GM19035 (cell line): ENCODE data around the gene CSTA.
A peak's percentile ranks its signal among the peaks of the same experiment; 100 is the strongest.
"Not testable (repeated sequence)": the region's sequence is repeated elsewhere in the genome, so short reads cannot be mapped to it uniquely, and the experiment has no call there.

Source experiments
- ATAC-seq: cut with Tn5 transposase; IDR thresholded peaks from one replicate; pipeline ENCODE4 v1.9.1; 2021; ENCODE audit not compliant: unreplicated experiment

The CSTA gene

DNA sequence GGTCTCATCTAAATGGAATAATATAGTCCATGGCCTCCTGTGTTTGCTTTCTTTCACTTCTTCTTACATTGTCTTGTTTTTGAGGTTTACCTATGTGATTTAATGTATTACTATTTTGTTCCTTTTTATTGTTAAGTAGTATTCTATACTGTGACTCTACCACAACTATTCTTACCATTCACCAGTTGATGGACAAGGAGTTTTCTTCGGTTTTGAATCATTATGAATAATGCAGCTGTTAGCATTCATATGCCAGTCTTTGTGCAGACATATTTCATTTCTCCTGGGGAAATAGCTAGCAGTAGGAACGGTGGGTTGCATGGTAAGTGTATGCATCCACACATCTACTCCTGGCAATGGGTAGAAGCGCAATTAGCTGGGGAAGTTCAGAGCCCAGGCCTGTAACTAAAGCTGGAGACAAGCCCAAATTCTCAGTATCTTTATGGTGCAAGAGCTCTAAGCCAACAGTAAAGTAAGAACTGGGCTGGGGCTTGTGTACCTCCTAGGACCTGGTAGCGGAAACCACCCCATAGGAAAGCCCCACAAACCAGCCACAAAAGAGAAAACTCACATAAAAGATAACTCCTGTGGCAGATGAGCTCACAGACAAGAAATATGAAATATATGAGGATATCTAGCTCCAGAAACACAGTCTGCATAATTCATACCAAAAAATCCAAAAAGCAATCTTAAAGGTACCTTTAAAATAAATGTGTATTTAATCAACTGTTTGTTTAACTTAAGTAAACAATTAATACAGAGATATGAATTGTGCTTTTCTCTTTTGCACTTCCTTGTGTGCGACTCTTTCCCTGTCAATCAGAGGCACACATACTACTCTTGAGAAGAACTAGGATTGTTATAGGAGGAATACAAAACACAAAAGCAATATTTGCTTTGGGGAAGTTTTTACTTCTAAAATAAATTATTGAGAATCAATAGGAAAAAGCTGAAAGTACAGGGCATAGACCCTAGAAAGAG is 2.7 kb upstream of the CSTA start:
- ATAC-seq, result peak; percentile 72

DNA sequence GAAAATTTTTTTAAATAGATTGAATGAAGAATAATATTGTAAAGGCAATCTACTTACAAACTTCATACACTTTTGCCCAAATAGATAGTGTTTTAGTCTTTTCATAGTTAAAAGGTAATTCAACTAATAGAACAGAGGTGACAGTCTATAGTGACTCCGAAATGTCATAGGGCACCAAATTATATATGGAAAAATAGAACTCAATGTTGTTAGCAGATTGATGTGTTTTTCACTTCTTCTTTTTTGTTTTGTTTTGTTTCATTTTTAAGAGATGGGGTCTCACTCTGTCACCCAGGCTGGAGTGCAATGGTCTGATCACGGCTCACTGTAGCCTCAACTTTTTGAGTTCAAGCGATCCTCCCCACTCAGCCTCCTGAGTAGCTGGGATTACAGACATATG is 721 bp downstream of the CSTA start:
- ATAC-seq, result no peak

DNA sequence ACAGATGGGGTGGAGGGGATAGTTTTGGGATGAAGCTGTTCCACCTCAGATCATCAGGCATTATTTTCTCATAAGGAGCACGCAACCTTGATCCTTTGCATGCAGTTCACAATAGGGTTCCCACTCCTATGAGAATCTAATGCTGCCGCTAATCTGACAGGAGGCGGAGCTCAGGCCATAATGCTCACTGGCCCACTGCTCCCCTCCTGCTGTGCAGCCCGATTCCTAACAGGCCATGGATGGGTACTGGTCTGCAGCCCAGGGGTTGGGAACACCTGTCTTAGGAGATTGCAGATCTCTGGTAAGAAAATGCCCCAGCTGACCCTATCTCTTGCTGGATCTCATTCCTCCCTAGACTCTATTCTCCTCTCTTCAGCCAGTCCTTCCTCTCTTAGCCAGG is 6.8 kb downstream of the CSTA start:
- ATAC-seq, result no peak

DNA sequence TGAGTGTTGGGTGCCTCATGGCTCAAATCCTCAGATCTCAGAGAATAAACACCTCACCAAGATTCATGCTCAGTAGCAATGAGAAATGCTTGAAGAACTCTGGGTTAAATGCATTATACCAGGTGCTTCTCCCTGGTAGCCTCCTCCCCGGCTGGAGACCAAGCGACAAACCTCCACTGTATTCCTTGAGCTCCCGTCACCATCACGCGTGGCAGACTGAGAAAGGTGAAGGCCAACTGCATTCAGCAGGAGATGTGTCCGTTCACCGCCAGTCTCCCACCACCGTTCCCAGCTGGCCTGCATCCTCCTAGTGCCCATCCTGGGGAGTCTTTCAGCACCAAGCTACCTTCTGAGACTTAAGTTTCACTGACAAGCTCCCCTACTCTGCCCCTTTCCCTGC is 7.5 kb downstream of the CSTA start:
- no peak for ATAC-seq

DNA sequence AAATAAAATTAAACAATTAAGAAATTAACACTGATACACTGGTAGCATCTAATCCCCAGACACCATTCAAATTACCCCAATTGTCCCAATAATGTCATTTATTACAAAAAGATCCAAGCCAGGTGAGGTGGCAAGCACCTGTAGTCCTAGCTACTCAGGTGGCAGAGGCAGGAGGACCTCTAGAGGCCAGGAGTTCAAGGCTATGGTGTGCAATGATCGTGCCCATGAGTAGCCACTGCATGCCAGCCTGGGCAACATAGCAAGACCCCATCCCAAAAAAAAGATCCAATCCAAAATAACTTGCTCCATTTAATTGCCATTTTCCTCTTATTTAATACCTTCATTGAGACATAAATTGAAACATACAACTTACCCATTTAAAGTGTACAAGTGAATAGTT is 17.8 kb downstream of the CSTA start:
- ATAC-seq, result no peak

DNA sequence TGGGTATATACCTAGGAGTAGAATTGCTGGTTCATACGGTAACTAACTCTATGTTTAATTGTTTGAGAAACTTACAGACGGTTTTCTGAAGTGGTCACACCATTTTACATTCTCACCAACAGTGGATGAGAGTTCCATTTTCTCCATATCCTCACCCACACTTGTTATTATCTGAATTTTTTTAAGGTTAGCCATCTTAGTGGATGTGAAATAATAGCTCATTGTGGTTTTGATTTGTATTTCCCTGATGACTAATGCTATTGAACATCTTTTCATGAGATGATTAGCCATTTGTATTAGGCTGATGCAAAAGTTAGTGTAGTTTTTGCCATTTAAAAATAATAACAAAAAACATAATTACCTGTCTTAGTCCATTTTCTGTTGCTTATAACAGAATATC is 18.6 kb downstream of the CSTA start:
- ATAC-seq, result no peak

DNA sequence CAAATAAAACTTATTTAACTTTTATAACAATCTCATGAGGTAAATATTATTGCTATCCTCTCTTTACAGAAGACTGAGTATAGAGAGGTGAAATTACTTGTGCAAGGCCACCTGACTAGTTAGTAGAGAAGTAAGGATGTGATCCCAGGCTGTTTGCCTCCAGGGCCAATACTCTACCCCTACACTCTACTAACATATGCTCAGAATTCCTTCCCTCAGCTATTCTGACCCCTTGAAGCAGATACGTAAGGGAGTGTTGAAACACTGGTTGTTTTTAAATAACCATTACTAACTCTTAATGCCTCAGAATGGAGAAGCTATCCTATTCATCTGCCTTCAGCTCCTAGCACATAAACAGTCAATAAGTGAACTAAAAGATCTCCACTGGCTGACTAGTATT is 24.1 kb downstream of the CSTA start:
- ATAC-seq, result no peak

DNA sequence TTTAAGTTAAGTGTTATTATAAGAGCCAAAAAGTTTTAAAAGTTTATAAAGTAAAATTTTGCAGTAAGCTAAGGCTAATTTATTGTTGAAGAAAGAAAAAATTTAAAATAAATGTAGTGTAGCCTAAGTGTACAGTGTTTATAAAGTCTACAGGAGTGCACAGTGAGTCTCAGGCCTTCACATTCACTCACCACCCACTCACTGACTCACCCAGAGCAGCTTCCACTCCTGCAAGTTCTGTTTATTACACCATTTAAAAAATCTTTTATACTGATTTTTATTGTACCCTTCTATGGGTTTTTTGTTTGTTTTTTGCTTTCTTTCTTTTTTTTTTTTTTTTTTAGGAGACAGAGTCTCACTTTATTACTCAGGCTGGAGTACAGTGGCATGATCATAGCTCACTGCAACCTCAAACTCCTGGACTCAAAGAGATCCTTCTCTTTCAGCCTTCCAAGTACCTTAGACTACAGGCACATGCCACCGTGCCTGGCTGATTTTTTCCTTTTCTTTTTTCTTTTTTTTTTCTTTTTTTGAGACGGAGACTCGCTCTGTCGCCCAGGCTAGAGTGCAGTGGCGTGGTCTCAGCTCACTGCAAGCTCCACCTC is 25.9 kb downstream of the CSTA start:
- no peak for ATAC-seq

DNA sequence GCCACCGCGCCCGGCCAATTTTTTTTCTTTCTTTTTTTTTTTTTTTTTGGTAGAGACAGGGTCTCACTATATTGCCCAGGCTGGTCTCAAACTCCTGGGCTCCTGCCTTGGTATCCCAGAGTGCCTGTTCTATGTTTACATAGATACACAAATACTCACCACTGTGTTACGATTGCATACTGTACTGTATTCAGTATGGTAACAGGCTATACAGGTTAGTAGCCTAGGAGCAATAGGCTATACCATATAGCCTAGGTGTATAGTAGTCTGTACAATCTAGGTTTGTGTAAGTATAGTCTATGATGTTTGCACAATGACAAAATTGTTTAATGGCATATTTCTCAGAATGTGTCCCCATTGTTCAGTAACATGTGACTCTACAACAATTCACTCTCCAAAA is 26.6 kb downstream of the CSTA start:
- no peak for ATAC-seq

DNA sequence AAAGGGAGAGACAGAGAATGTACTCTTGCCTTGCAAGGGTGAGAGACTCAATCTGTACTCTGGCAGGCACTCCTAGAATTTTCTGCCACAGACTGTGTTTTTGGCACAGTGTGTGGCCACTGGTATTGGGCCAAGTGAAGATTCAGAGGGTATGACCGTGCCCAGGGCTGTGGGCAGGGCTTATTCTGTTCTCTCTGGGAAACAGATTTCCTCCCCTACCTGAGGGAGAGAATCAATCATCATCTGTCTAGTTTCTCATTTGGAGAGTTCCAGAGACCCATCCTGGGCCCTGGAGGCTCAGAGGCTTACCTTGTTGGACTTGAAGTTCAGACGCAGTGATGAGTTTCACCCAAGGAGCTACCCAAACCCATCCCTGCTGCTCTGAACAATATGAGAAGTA is 28.2 kb downstream of the CSTA start:
- ATAC-seq, result no peak

DNA sequence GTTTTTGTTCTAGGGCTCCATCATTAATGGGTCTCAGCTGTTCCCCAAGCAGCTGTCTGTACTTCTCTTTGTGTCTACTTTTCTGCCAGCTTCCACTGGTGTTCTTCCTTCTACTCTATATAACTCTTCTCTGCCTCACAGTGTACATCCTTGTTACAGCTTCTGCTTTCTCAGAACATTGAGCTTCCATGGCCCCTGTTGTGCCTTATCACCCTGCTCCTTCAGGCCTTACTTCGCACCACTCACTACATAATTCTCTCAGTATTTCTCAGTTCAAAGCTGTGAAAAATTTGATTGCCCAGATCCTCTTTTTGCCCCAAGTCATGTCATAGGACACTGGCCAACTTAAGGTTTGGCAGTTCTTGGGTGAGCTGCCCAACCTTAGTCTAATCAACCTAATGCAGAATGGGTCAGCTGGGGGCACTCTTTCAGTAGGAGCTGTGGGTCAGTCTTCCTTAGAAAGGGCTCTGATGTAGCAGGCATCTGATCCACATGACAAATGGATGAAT is 28.9 kb downstream of the CSTA start:
- no peak for ATAC-seq

DNA sequence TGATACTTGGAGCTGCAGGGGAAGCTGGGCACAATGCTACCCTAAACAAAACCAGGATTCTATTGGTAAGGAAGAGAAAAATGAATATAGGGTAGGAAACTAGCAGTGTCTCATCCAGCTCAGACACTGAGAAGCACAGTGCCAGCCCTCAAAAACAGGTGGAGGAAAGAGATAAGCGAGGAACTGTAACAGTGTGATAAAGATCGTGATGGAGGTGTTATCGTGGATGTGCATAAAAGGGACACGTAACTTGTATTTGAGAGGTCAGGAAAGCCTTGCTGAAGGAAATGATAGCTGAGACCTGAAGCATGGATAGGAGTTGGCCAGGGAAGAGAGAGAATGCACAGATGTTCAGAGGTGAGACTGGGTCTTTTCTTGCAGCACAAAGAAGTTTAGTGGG is 30.6 kb downstream of the CSTA start:
- no peak for ATAC-seq

DNA sequence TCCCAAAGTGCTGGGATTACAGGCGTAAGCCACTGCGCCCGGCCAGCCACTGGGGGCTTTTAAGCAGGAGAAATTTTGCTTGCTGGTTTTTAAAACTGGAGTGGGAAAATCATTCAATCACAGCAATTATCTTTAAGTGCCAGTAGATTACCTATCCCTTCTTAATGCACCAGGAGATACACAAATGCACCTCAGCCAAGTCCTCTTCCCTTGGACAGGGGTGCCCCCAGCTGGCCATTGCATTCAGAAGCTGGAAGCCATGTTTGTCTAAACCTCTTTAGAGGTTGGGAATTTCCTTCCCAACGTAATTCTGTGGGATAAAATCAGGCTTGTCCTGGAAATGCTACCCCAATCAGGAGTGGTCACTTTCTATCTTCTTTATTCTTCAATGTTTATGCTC is 31.4 kb downstream of the CSTA start:
- ATAC-seq, result no peak

DNA sequence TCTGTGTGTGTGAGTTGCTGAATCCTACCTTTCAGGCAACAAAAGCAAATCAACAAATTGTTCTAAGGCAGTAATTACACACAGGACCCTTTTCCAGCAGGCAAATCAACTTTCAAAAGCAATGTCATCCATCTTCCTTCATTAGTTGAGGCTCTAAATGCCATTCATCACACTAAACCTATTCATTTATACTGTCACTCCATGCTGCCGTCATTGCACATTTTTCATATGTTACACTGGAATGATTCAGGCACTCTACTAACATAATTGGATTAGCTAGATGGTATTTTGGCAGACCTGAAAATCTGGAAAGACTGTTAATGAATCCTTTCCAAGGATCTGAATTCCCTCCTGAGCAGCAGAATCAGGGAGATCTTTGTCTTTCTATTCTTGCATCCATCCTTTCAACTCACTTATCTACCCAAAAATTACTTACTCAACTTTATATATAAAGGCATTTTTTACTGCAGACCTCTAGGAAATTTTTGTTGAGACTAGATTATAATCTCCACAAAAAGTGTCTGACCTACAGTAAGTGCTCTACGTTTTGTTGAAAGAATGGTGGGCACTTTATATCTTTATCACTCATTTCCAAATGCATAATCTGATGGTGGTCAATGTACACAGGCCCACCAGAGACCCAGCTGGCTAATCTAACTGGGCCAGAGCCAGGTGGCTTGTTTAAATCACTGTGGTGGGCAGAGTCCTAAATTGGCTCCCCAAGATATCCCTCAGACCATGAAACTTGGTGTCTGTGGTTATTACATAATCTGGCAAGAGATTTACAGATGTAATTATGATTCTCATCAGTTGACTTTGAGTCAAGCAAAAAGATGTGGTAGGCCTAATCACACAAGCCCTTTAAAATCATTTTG is 33.0 kb downstream of the CSTA start:
- no peak for ATAC-seq

DNA sequence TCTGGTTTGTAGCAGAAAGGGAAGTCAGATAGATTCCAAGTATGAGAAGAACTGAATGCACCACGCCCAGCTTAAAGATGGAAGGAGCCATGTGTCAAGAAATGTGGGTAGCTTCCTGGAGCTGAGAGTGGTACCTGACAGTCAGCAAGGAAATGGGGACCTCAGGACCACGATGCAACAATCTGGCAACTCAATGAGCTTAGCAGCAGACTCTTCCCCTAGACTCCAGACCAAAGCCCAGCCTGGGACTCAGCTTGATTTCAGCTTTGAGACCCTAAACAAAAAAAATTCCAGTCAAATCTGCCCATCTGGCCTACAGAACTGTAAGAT is 33.6 kb downstream of the CSTA start:
- no peak for ATAC-seq

DNA sequence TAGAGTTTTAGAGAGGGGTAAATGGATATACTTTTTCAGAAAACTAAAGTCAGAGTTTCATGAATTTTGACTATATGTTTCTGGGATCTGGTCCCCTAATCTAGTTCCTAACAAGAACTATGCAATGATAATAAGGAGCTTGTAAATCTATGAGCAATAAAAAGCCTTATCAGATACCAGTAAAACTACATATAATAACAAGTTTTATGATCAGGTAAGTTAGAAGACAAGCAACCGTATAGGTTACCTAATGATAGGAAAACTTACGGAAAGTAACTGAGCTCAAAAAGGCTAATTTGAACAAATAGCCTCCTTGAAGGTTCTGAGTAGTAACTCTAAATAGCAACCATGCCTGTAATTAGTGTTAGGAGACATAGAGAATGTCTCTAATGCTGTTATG is 37.0 kb downstream of the CSTA start:
- no peak for ATAC-seq

DNA sequence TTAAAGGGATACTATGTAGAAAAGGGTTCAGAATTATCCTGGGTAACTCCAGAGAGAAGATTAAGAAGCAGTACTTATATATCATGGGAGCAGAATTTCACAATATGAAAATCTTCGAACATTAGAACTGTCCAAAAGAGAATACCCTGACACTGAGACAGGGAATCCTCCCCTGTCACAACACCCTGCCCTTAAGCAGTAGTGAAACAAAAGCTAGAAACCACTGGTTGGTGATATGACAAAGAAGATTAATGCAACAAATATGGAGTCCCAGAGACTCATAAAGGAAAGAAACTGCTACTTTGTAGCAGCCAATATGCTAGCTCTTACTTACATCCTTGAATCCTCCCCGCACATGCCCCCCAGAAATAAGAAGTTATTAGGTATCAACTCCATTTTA is 39.4 kb downstream of the CSTA start:
- no peak for ATAC-seq

DNA sequence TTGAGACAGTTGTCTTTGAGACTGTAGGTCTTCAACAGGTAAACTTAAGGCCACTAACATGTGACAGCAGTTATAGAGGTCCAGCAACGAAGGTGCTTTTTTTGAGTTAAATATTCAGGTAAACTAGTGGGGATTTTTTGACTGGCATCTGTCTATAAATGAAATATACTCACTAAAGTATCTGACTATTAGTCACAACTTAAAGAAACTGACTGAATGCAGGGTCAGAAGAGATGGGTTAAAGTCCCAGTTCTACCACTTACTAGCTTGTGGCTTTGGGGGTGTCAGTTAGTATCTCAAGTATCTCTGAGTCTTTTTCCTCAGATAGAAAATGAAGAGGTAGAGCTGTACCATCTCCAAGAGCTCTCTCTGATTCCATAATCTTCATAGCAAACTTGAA is 40.0 kb downstream of the CSTA start:
- ATAC-seq, result no peak

DNA sequence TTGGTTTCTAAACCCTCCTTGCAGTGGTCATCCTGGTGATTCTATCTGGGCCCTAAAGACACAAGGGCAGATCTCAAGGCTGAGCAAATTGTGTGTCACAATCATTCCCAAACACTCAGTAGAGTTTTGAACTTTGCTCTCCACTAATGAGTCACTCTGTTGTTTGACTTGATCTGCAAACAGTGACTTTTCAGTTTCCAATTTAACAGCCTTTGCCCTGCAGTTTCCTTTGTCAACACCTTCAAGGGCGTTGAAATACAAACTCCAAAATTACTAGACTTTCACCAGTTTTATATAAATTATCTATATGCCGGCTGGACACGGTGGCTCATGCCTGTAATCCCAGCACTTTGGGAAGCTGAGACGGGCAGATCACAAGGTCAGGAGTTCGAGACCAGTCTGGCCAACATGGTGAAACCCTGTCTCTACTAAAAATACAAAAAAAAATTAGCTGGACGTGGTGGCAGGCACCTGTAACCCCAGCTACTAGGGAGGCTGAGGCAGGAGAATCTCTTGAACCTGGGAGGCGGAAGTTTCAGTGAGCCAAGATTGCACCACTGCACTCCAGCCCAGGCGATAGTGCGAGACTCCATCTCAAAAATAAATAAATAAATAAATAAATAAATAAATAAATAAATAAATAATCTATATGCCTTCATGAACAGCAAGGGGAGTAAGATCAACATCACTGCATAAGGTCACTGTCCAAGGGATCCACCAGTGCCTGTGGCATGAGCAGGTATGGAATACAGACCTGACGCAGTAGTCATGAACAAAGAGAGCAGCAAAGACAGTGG is 40.7 kb downstream of the CSTA start:
- not testable (repeated sequence) for ATAC-seq

DNA sequence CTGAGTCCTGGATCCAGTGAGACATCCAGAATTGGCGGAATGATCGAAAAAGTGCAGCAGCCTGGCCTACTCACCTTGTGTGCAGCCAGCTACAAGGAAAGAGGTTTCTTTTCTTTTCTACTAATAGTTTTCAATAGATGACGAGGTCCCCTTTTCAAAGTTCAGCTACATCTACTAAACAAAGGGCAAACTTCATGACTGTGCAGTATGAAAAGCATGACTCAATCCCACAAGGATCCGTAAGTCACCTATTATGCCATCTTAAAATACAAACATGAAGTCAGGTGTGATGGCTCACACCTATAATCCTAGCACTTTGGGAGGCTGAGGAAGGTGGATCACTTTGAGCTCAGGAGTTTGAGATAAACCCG is 41.3 kb downstream of the CSTA start:
- no peak for ATAC-seq

DNA sequence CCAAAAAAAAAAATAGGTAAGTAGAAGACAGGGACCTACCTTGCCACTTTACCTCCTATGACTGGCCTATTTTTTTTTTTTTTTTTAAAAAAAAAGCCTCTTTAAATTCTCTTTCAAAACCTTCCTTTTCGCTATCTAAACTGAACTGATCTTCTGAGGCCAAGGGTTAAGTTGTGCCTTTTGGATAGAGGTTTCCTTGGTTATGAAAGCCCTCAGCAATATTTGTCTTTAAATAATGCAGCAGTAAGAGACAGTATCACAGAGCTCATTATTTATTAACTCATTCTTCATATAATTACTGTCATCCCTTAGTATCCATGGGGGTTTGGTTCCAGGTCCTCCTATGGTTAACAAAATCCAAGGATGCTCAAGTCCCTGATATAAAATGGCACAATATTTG is 49.0 kb downstream of the CSTA start:
- no peak for ATAC-seq
